ENCODE results near the gene CHST12.
A peak's percentile ranks its signal among the peaks of the same experiment; 100 is the strongest.
"Not testable (repeated sequence)": the region's sequence is repeated elsewhere in the genome, so short reads cannot be mapped to it uniquely, and the experiment has no call there.

CHST12 gene

GRCh38 chr7:2435146-2435545 lies 31.7 kb downstream of the CHST12 start:
- no peak for DNase-seq (ENCODE audit: low read depth, low spot score)

GRCh38 chr7:2436341-2437104 lies 33.1 kb downstream of the CHST12 start:
- no peak for DNase-seq (ENCODE audit: low read depth, low spot score)

DNA sequence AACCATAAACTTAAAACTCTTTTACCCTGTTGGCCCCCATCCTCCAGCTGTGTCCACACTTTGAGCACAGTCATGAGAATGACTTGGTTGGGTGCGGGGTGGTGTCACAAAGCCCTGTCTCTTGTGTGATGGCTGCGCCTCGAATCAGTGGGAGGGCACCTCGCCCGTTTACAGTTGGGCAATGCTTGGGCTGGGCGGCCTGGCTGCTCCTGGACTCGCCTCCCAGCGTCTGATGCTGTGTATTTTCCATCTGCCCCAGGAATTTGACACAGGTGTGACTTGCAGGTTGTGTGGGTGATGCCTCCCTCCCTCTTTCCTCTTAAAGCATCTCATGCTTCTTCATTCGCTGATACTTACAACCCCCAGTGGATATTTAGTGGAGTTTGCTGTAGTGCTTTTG lies 33.7 kb downstream of the CHST12 start:
- DNase-seq (ENCODE audit: low read depth, low spot score), result no peak

DNA sequence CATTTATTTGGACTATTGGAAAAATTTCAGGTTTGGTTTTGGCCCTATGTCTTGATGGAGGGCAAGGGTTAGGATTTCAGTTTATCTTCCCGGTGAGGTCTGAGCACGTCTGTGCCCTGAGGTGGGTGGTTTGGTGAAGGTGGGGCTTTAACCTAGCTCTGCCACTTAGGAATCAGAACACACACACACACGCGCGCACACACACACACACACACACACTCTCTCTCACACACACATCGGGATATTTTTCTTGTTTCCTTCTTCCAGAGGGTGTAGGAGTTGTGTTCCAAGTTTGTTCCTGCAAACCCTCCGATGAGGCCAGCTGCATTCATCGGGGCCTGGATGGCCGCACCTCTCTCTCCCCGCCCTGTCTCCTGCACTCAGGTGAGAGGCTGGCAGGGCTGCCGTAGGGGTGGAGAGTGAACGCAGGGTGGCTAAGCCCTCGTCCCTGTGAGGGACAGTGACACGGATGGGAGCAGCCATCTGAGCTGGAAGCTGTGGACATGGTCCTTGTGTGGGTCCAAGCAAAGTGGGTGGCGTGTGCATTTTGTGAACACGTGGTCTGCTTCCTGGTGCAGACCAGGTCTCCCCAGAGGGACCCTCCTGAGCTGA lies 34.2 kb downstream of the CHST12 start:
- DNase-seq (ENCODE audit: low read depth, low spot score), result no peak

- DNase-seq (ENCODE audit: low read depth, low spot score), result no peak
Measured at GRCh38 chr7:2438186-2438585, 34.8 kb downstream of the CHST12 start.

GRCh38 chr7:2438775-2439174 lies 35.4 kb downstream of the CHST12 start:
- DNase-seq (ENCODE audit: low read depth, low spot score), result no peak

DNA sequence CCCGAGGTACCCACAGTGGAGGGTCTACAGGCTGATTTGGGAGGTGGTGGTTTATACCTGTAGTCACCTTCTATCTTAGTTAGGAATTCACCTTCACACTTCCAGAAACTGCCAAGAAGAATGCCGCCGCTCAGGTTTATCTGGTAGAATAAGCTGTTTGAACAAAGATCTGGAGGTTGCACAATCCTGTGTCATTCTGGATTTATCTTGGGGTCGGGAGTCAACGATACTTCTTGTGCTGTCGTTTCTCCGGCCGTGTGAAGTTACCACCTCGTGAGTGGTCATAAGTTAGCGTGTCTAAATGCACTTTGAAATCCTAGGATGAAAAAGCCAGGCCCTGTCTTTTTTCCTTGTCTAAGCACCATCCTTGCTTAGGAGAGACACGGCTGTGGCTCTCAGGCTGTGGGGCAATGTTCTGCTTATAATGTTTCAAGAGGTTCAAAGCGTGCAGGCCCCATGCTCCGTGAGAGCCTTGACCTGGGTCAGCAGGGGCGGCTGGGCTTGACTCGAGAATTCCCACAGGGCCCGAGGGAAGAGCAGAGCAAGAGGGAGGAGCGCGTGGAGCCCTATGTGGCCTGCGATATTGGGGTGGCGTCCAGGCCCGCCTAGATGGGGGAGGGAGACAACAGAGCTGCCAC lies 37.3 kb downstream of the CHST12 start:
- DNase-seq (ENCODE audit: low read depth, low spot score), result peak; percentile 61

- no peak for DNase-seq (ENCODE audit: low read depth, low spot score)
Measured at GRCh38 chr7:2441430-2442058, 38.1 kb downstream of the CHST12 start.

- DNase-seq (ENCODE audit: low read depth, low spot score), result no peak
Measured at GRCh38 chr7:2443491-2443890, 40.1 kb downstream of the CHST12 start.

- no peak for DNase-seq (ENCODE audit: low read depth, low spot score)
Measured at GRCh38 chr7:2444476-2444875, 41.1 kb downstream of the CHST12 start.

GRCh38 chr7:2445047-2445446 lies 41.6 kb downstream of the CHST12 start:
- no peak for DNase-seq (ENCODE audit: low read depth, low spot score)

DNA sequence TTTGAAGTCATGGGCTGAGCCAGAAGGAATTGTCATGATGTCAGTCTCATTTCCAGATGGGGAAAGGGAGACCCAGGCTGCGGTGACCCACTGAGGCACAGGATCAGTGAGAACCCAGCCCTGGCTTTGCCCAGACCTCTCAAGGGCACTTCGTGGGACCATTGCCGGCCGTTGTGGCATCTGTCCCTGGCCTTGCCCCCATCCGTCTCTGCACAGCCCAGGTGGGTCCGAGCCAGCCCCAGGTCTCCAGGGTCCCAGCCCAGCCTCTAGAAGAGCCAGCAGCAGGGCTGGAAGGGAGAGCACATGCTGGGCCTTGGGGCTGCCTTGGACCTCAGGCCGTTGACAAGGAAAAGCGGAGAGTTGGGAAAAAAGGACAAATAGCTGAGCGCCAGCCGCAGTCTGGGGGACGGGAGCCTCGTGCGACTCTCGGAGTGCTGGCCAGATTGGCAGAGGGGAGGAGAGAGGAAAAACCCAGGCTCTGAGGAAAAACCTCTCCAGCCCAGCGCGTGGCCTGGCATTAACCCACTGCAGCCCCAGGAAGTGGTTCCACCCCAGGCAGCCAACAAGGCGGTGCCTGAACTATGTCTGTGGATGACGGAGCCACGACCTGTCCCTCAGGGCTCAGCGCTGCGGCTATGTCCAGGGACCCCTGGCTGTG lies 42.6 kb downstream of the CHST12 start:
- no peak for DNase-seq (ENCODE audit: low read depth, low spot score)

DNA sequence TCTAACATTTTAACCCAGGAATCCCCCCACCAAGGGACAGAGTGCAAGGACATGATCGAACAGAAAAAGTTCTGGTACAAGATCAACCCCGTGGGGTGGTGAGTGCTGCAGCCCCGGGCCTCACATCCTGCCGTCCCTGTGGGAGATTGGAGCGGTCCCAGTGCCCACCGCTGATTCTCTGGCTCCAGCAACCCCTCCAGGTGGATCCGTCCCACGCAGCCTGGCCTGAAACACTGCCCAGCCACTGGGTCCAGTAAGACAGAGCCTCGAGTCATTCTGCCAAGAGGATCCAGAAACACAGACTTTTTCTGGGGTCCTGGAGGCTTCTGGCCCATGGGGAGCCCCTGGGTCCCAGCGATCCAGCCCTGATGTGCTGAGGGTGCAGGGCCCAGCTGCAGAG lies 43.3 kb downstream of the CHST12 start:
- no peak for DNase-seq (ENCODE audit: low read depth, low spot score)

GRCh38 chr7:2450198-2451107 lies 47.0 kb downstream of the CHST12 start:
- DNase-seq (ENCODE audit: low read depth, low spot score), result no peak

DNA sequence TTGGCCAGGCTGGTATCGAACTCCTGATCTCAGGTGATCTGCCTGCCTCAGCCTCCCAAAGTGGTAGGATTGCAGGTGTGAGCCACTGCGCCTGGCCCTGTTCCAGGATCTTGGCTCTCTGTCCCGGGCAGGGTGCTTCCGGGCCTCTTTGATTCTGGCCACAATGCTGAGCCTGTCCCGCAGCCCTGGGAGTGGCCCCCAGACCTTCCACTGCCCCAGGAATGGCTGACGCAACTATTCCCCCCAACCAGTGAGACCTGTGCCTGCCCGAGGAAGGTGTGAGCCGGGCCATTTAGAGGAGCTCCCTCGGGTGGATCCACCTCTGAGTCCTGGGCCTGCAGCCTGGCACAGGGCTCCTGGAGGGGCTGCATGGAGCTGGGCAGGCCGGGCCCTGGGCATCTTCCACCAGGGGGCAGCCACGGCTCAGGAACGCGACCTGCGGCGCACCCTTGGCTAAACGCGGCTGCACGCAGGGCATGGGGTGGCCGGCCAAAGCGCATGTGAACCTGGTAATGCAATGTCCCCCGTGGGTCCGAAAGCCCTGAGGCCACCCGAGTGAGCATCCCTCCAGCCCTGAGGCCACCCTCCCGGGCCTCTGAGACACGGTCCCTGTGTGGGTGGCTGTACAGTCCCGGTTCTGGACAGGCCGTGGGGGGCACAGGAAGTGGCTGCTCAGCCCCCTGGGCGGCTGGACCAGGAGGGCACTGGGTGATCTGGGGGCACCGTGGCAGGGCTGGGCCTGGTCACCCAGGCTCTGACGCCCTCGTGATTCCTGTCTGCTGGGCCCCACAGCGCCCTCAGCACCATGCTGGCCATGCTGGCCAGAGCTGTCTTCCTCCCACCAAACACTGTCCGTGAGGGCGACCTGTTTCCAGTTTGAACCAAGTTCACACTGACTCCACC lies 48.0 kb downstream of the CHST12 start:
- peak; percentile 89 for DNase-seq (ENCODE audit: low read depth, low spot score)

DNA sequence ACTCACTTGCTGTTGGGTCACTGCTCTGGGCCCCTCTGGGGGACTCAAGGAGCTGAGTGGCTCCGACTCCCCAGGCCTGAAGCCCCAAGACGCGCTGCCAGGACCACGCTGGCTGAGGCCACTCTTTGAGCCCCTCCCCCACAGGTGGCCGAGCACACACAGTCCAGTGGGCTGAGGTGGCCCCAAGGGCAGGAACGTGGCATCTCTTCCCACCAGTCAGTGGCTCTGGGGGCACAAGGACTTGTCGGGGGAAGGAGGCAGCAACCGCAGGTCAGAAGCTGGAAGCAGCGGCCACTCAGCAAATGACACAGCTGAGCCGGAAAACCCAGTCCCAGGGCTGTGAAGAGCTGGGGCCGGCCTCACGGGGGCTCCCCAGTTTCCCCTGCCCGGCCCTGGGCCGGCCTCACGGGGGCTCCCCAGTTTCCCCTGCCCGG lies 48.7 kb downstream of the CHST12 start:
- DNase-seq (ENCODE audit: low read depth, low spot score), result no peak

GRCh38 chr7:2452643-2453270 lies 49.3 kb downstream of the CHST12 start:
- DNase-seq (ENCODE audit: low read depth, low spot score), result no peak

- not testable (repeated sequence) for DNase-seq (ENCODE audit: low read depth, low spot score)
Measured at GRCh38 chr7:2453849-2454248, 50.4 kb downstream of the CHST12 start.

GRCh38 chr7:2459674-2460073 lies 56.3 kb downstream of the CHST12 start:
- DNase-seq (ENCODE audit: low read depth, low spot score), result no peak
